Measurements from ENCODE around the gene LSAMP.

Gene LSAMP

GRCh38 chr3:116181159-116181558 lies 264.1 kb downstream of the LSAMP start:
- CTCF ChIA-PET: no interaction called here
- Histone ChIP-seq H3K4me1 (ENCODE audit: control insufficient read depth, insufficient read depth, low read length) (no peaks in the 10 kb centered on the region), H3K27ac (ENCODE audit: extremely low read depth, low read depth, low read length) (no peak overlapping the region), H3K4me3 (ENCODE audit: low read depth, low read length) (no peak overlapping the region), H3K36me3 (ENCODE audit: control insufficient read depth in 2 of 2, insufficient read depth in 1 of 2, low read length in 2 of 2) (no peaks in the 10 kb centered on the region), H3K9me3 (ENCODE audit: control insufficient read depth, insufficient read depth, low read depth, low read length) (no peaks in the 10 kb centered on the region)
- TF ChIP-seq KLF16 (tag by site-specific recombination; IDR thresholded peaks at IDR 0.05) (no peak), ZNF843 (tag by site-specific recombination; IDR thresholded peaks at IDR 0.05) (no peak), ZNF18 (tag by site-specific recombination; IDR thresholded peaks at IDR 0.05) (no peak), ZNF777 (tag by site-specific recombination; IDR thresholded peaks at IDR 0.05; ENCODE audit: borderline replicate concordance) (no peak)
- TF ChIP-seq, protein P1, sequence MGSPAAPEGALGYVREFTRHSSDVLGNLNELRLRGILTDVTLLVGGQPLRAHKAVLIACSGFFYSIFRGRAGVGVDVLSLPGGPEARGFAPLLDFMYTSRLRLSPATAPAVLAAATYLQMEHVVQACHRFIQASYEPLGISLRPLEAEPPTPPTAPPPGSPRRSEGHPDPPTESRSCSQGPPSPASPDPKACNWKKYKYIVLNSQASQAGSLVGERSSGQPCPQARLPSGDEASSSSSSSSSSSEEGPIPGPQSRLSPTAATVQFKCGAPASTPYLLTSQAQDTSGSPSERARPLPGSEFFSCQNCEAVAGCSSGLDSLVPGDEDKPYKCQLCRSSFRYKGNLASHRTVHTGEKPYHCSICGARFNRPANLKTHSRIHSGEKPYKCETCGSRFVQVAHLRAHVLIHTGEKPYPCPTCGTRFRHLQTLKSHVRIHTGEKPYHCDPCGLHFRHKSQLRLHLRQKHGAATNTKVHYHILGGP (tag by site-specific recombination; IDR thresholded peaks at IDR 0.05): no peak
- POLR2A ChIA-PET: no interaction called here

DNA sequence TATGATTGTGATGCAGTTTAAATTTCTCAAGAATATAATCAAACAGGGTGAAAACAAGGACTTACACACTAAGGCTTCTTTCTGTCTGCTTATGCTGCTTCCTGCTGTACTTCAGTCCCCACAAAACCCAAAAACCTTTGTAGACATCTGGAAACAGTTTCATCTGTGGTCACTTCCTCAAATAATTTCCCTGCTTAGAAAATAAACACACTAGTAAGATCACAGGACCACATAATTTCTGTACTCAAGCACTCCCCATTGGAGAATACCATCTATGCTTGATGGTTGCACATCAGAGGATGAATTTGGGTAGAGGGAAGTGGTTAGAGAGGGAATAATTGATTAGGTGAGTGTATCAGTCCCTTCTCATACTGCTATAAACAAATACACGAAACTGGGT lies 266.2 kb downstream of the LSAMP start:
- POLR2A ChIA-PET: no interaction called here
- Histone ChIP-seq H3K4me1 (ENCODE audit: control insufficient read depth, insufficient read depth, low read length) (no peaks in the 10 kb centered on the region), H3K27ac (ENCODE audit: extremely low read depth, low read depth, low read length) (no peak overlapping the region), H3K4me3 (ENCODE audit: low read depth, low read length) (no peak overlapping the region), H3K9me3 (ENCODE audit: control insufficient read depth, insufficient read depth, low read depth, low read length) (no peaks in the 10 kb centered on the region), H3K36me3 (ENCODE audit: control insufficient read depth in 2 of 2, insufficient read depth in 1 of 2, low read length in 2 of 2) (no peaks in the 10 kb centered on the region)
- TF ChIP-seq ZNF560 (tag by site-specific recombination; IDR thresholded peaks at IDR 0.05; ENCODE audit: borderline replicate concordance) (no peak), IKZF3 (tag by site-specific recombination; IDR thresholded peaks at IDR 0.05) (no peak)
- CTCF ChIA-PET: no interaction called here

- Histone ChIP-seq H3K4me3 (ENCODE audit: low read depth, low read length) (no peak overlapping the region), H3K4me1 (ENCODE audit: control insufficient read depth, insufficient read depth, low read length) (no peaks in the 10 kb centered on the region), H3K9me3 (ENCODE audit: control insufficient read depth, insufficient read depth, low read depth, low read length) (no peaks in the 10 kb centered on the region), H3K36me3 (ENCODE audit: control insufficient read depth in 2 of 2, insufficient read depth in 1 of 2, low read length in 2 of 2) (no peaks in the 10 kb centered on the region), H3K27ac (ENCODE audit: extremely low read depth, low read depth, low read length) (no peak overlapping the region)
- POLR2A ChIA-PET: no interaction called here
- CTCF ChIA-PET: interaction anchor here (0.7 kb wide), 1 partner anchor 836 kb away, joined by 3 read pairs; no protein-coding TSS in a partner anchor
- no peak for TF ChIP-seq ZXDB (tag by site-specific recombination; IDR thresholded peaks at IDR 0.05)
- no peak for TF ChIP-seq ZNF211 (tag by site-specific recombination; IDR thresholded peaks at IDR 0.05; ENCODE audit: low read depth)
- no peak for TF ChIP-seq ZNF184 (tag by site-specific recombination; IDR thresholded peaks at IDR 0.05)
- TF ChIP-seq ZNF701 (tag by site-specific recombination; IDR thresholded peaks at IDR 0.05): no peak
These were observed 268.2 kb downstream of the LSAMP start for GRCh38 chr3:116176974-116177555.

- ChIA-PET POLR2A (interaction anchor here (0.5 kb wide), 1 partner anchor 50 kb away, joined by 3 read pairs; no protein-coding TSS in a partner anchor), CTCF (no interaction called here)
- Histone ChIP-seq H3K27ac (ENCODE audit: extremely low read depth, low read depth, low read length) (no peak overlapping the region), H3K9me3 (ENCODE audit: control insufficient read depth, insufficient read depth, low read depth, low read length) (no peaks in the 10 kb centered on the region), H3K36me3 (ENCODE audit: control insufficient read depth in 2 of 2, insufficient read depth in 1 of 2, low read length in 2 of 2) (no peaks in the 10 kb centered on the region), H3K4me1 (ENCODE audit: control insufficient read depth, insufficient read depth, low read length) (no peaks in the 10 kb centered on the region), H3K4me3 (ENCODE audit: low read depth, low read length) (no peak overlapping the region)
- TF ChIP-seq ZNF121 (tag by site-specific recombination; IDR thresholded peaks at IDR 0.05) (no peak), KLF10 (tag by site-specific recombination; IDR thresholded peaks at IDR 0.05) (no peak), ZBTB7A (tag by site-specific recombination; IDR thresholded peaks at IDR 0.05; ENCODE audit: low read depth) (no peak), ZNF24 (tag by site-specific recombination; IDR thresholded peaks at IDR 0.05) (no peak), GLI2 (tag by site-specific recombination; IDR thresholded peaks at IDR 0.05; ENCODE audit: borderline replicate concordance, low read depth) (no peak), ZNF18 (tag by site-specific recombination; IDR thresholded peaks at IDR 0.05) (no peak), ZEB2 (tag by site-specific recombination; IDR thresholded peaks at IDR 0.05) (no peak), ZNF548 (tag by site-specific recombination; IDR thresholded peaks at IDR 0.05) (no peak), SCRT2 (tag by site-specific recombination; IDR thresholded peaks at IDR 0.05) (no peak)
These were observed 279.2 kb downstream of the LSAMP start for GRCh38 chr3:116166121-116166520.
